ENCODE results near the gene HLA-DOB. TPM values are rescaled to one million over a fixed set of nuclear protein-coding genes. Genes with fewer than 3 reads are reported as not detected.

HLA-DOB gene
- total RNA-seq, 1 experiment from 2014 or later, result 0.10 TPM

DNA sequence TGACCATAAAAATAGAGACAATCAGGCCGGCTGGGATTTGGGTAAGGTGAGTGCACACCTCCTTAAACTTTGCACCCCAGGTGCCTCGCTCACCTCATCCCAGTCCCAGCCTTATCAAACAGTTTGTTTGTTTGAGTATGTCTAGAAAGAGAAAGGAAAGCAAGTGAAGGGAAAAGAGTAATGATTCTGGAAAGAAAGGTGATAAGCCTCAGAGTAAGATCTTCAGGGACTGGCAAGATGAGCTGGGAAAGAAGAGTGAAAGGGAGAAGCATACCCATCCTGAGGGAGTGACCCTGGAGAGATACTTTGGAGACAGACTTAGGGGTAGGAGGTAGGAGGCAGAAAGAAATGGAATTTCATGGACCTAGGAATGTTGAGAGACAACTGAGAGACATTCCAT, 20.1 kb upstream of the HLA-DOB start:
- Histone ChIP-seq H3K36me3 (0 out of 2 replicates have a peak, but pooled peaks cover 8% of the 10 kb centered on the region), H3K4me3 (no peak overlapping the region), H3K9me3 (replicated peaks) (no peaks in the 10 kb centered on the region), H3K27ac (no peak overlapping the region), H3K27me3 (peaks cover 7% of the 10 kb centered on the region; the same call in 1 of the 2 replicates), H3K4me1 (no peaks in the 10 kb centered on the region)
- DNase-seq, result no peak

GRCh38 chr6:32835167-32835893, 18.5 kb upstream of the HLA-DOB start:
- Histone ChIP-seq H3K27me3 (no peaks in the 10 kb centered on the region), H3K4me1 (no peaks in the 10 kb centered on the region), H3K9me3 (replicated peaks) (no peaks in the 10 kb centered on the region), H3K36me3 (0 out of 2 replicates have a peak, but pooled peaks cover 9% of the 10 kb centered on the region), H3K4me3 (no peak overlapping the region), H3K27ac (no peak overlapping the region)
- DNase-seq, result no peak

GRCh38 chr6:32833664-32834063, 16.9 kb upstream of the HLA-DOB start:
- H3K9me3 ChIP-seq (replicated peaks), result no peaks in the 10 kb centered on the region
- no peak overlapping the region for H3K27ac ChIP-seq
- no peaks in the 10 kb centered on the region for H3K27me3 ChIP-seq
- peaks cover 13% of the 10 kb centered on the region; the same call in 1 of the 2 replicates for H3K36me3 ChIP-seq
- H3K4me3 ChIP-seq, result no peak overlapping the region
- DNase-seq, result no peak
- no peaks in the 10 kb centered on the region for H3K4me1 ChIP-seq

- Histone ChIP-seq H3K36me3 (peaks cover 13% of the 10 kb centered on the region; the same call in 1 of the 2 replicates), H3K4me3 (no peak overlapping the region)
Observed at GRCh38 chr6:32832535-32832934, 15.7 kb upstream of the HLA-DOB start.

DNA sequence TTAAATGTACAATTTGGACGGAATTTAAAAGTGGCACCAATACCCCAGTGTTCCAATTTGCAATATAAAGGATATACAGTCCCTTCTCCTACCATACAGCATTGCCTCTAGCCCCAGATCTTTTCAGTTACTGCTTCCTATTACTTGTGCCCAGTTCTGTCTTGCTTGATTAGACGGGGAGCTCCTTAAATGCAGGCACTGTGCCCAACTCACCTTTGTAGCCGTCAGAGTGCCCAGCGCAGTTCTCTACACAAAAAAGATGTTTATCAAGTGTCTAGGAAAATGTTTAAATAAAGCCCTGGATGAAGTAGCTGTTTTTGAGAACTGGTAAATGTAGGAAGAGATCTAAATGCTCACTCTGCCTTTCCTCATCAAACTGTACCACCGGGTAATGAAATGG, 14.1 kb upstream of the HLA-DOB start:
- H3K27ac ChIP-seq, result no peak overlapping the region
- H3K9me3 ChIP-seq (replicated peaks), result no peaks in the 10 kb centered on the region
- H3K4me3 ChIP-seq, result no peak overlapping the region
- no peak for DNase-seq
- H3K36me3 ChIP-seq, result peaks cover 13% of the 10 kb centered on the region; the same call in 1 of the 2 replicates
- no peaks in the 10 kb centered on the region for H3K27me3 ChIP-seq
- no peaks in the 10 kb centered on the region; the same call in 1 of the 2 replicates for H3K4me1 ChIP-seq

More at GRCh38 chr6:32832535-32832934, 15.7 kb upstream of the HLA-DOB start:
- no peaks in the 10 kb centered on the region for H3K27me3 ChIP-seq
- no peak for DNase-seq
- no peaks in the 10 kb centered on the region for H3K9me3 ChIP-seq (replicated peaks)
- no peaks in the 10 kb centered on the region for H3K4me1 ChIP-seq
- H3K27ac ChIP-seq, result no peak overlapping the region

DNA sequence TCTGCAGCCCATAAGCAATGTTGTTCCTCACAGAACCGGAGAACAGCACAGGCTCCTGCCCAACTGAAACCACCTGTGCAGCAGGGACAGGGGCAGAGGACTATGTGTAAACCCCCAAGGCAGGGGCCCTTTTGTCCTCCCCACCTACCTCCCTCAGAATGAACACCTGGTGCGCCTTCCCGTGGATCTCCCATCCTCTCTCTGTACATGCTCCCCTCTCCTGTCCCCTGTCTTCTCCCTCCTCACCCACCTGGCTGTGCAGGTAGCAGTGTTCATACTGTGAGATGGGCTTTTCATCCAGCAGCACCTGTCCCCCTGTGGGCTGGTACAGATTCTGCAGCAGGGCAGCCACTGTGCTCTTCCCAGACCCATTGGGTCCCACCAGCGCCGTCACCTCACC, 13.2 kb upstream of the HLA-DOB start:
- Histone ChIP-seq H3K36me3 (peaks cover 13% of the 10 kb centered on the region; the same call in 1 of the 2 replicates), H3K27ac (no peak overlapping the region), H3K4me1 (no peaks in the 10 kb centered on the region; the same call in 1 of the 2 replicates), H3K9me3 (replicated peaks) (no peaks in the 10 kb centered on the region), H3K27me3 (no peaks in the 10 kb centered on the region), H3K4me3 (no peak overlapping the region)
- DNase-seq, result no peak

GRCh38 chr6:32829495-32829894, 12.7 kb upstream of the HLA-DOB start:
- no peak overlapping the region for H3K4me3 ChIP-seq
- no peak overlapping the region for H3K27ac ChIP-seq
- H3K27me3 ChIP-seq, result no peaks in the 10 kb centered on the region
- H3K9me3 ChIP-seq (replicated peaks), result no peaks in the 10 kb centered on the region
- no peaks in the 10 kb centered on the region; the same call in 1 of the 2 replicates for H3K4me1 ChIP-seq
- H3K36me3 ChIP-seq, result peaks cover 13% of the 10 kb centered on the region; the same call in 1 of the 2 replicates
- no peak for DNase-seq

DNA sequence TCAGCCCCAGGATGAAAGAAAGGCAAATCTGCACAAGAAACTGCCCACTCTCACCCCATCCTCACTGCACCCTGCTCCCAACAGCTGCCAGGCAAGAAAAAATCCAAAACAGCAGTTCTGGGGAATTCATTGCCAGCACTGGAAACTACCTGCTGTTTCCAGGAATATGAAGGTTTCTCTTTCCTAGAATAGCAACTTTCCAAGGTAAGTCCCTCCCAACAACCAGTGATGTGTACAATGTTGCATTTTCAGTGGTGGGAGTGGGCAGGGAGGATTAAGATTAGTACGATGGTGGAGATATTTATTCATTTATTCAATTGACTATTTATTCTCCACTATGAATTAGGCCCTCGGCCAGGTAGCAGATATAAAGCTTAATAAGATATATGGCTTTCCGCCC, 10.2 kb upstream of the HLA-DOB start:
- DNase-seq, result no peak
- H3K9me3 ChIP-seq (replicated peaks), result no peaks in the 10 kb centered on the region
- H3K36me3 ChIP-seq, result peaks cover 5% of the 10 kb centered on the region; the same call in 1 of the 2 replicates
- H3K27me3 ChIP-seq, result no peaks in the 10 kb centered on the region
- H3K4me1 ChIP-seq, result no peaks in the 10 kb centered on the region; the same call in 1 of the 2 replicates
- H3K27ac ChIP-seq, result no peak overlapping the region
- no peak overlapping the region for H3K4me3 ChIP-seq

- no peak for DNase-seq
- no peak overlapping the region for H3K27ac ChIP-seq
- peaks cover 8% of the 10 kb centered on the region for H3K4me1 ChIP-seq
- no peak overlapping the region for H3K4me3 ChIP-seq
- no peaks in the 10 kb centered on the region for H3K9me3 ChIP-seq (replicated peaks)
- peaks cover 5% of the 10 kb centered on the region; the same call in 1 of the 2 replicates for H3K36me3 ChIP-seq
- no peaks in the 10 kb centered on the region for H3K27me3 ChIP-seq
Observed at GRCh38 chr6:32825966-32826365, 9.2 kb upstream of the HLA-DOB start.

DNA sequence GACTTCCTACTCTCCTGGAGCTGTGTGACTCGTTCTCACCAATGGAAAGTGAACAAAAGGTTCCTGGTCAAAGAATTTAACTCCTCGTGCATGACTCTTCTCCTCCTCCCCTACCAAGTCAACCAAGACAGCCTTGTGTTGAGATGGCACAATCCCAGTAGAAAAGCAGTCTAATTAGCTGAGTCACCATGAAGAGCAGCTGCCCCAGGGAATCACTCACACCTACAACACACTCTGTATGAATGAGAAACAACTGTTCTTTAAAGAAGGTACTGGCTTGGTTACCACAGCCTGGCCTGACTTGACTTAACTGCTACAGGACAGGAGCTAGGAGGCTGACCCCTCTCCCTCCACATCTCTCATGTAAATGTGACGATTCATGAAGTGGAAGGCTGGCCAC, 2.9 kb upstream of the HLA-DOB start:
- H3K4me1 ChIP-seq, result peaks cover 30% of the 10 kb centered on the region
- no peaks in the 10 kb centered on the region for H3K36me3 ChIP-seq
- H3K9me3 ChIP-seq (replicated peaks), result no peaks in the 10 kb centered on the region
- H3K27me3 ChIP-seq, result no peaks in the 10 kb centered on the region
- peak; percentile 88 to 96 for DNase-seq
- H3K27ac ChIP-seq, result peak overlapping the region; percentile 92
- no peak overlapping the region for H3K4me3 ChIP-seq

GRCh38 chr6:32818867-32819266, 2.1 kb upstream of the HLA-DOB start:
- Histone ChIP-seq H3K36me3 (no peaks in the 10 kb centered on the region), H3K9me3 (replicated peaks) (no peaks in the 10 kb centered on the region), H3K4me1 (peaks cover 30% of the 10 kb centered on the region), H3K27ac (peak overlapping the region; percentile 92), H3K4me3 (no peak overlapping the region), H3K27me3 (no peaks in the 10 kb centered on the region)
- DNase-seq, result no peak

DNA sequence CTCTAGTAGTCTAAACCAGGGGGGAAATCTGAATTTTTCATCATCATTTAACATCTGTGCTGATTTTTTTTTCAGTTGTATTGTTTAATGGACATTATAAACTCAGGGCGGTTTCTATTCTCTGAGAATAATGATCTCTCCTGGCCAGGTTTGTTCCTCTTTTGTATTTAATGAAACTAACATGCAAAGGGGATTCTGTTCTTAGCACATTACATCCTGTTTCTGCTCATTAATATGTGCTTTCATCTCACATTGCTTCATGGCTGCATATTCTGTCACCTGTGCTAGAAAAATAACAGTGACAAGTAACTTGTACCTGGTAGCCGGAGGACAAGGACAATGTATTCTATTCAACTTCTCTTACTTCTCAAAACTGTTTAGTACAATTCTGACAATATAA, 806 bp downstream of the HLA-DOB start:
- DNase-seq, result no peak
- H3K27ac ChIP-seq, result no peak overlapping the region
- H3K27me3 ChIP-seq, result no peaks in the 10 kb centered on the region
- H3K9me3 ChIP-seq (replicated peaks), result no peaks in the 10 kb centered on the region
- peaks cover 23% of the 10 kb centered on the region for H3K4me1 ChIP-seq
- H3K4me3 ChIP-seq, result no peak overlapping the region
- H3K36me3 ChIP-seq, result no peaks in the 10 kb centered on the region

- DNase-seq, result no peak
Observed at GRCh38 chr6:32815115-32815514, 1.7 kb downstream of the HLA-DOB start.

DNA sequence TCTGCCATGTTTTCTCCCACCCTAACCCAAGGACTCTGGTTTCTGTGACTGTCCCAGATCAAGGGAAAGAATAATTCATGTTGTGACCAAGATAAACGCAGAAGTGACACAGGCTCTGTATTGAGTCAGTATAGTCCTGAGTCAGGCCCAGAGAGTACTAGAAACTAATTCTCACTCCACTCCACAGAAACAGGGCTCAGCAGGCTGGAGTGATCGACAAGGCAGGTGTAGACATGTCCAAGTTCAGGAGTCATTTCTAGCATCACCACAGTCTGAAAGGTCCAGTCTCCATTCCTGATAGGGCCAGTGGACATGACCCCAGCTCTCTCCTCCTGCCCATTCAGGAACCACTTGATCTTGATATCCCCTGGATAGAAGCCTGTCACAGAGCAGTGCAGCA, 2.7 kb downstream of the HLA-DOB start:
- DNase-seq, result no peak
- Histone ChIP-seq H3K4me1 (peaks cover 6% of the 10 kb centered on the region), H3K36me3 (no peaks in the 10 kb centered on the region), H3K9me3 (replicated peaks) (no peaks in the 10 kb centered on the region), H3K27me3 (no peaks in the 10 kb centered on the region), H3K4me3 (no peak overlapping the region), H3K27ac (no peak overlapping the region)

More at GRCh38 chr6:32815115-32815514, 1.7 kb downstream of the HLA-DOB start:
- no peaks in the 10 kb centered on the region for H3K36me3 ChIP-seq
- H3K27me3 ChIP-seq, result no peaks in the 10 kb centered on the region
- no peaks in the 10 kb centered on the region for H3K9me3 ChIP-seq (replicated peaks)
- H3K4me3 ChIP-seq, result no peak overlapping the region
- peaks cover 14% of the 10 kb centered on the region for H3K4me1 ChIP-seq
- H3K27ac ChIP-seq, result no peak overlapping the region

DNA sequence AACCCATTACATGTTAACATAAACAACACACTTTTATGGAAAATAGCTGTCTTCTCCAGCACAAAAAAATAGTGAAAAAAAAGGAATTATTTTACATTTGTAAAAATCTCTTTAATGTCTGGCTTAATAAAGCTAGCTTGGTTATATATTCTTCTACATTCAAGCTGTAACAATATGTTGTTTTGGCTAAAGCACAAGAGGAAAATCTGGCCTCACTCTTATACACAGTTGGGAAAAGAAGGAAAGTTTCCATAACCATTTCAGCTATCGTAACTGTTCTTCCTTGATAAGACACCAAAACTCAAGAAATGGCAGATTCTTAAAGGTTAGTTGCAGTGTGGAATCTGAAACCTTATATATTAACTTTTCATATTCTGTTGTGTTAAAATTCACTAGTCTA, 7.6 kb downstream of the HLA-DOB start:
- peaks cover 10% of the 10 kb centered on the region for H3K4me1 ChIP-seq
- H3K4me3 ChIP-seq, result no peak overlapping the region
- no peak overlapping the region for H3K27ac ChIP-seq
- no peaks in the 10 kb centered on the region for H3K9me3 ChIP-seq (replicated peaks)
- no peak for DNase-seq
- H3K27me3 ChIP-seq, result no peaks in the 10 kb centered on the region
- no peaks in the 10 kb centered on the region for H3K36me3 ChIP-seq

All from SJCRH30 (cell line).